NB4 (cell line): Measurements from ENCODE around the gene ZMYND8.

Source experiments
- DNase-seq: peaks from one replicate; pipeline ENCODE4 v3.0.0; 2010; ENCODE audit warnings: low read depth
- H3K4me3 ChIP-seq: one replicate; pipeline ENCODE4 v1.5.1; 2011; ENCODE audit warnings: mild to moderate bottlenecking, low read depth, low read length, moderate library complexity
- MYC ChIP-seq: IDR thresholded peaks from 2 replicates; pipeline ENCODE4 v1.6.1; 2011; ENCODE audit warnings: low read depth, low read length
- POLR2A ChIP-seq: IDR thresholded peaks from 2 replicates; pipeline ENCODE4 v1.6.1; 2011; ENCODE audit warnings: mild to moderate bottlenecking; ENCODE audit not compliant: insufficient read length; ENCODE audit errors: extremely low read depth
- TF ChIP-seq, protein P1 (sequence below): IDR thresholded peaks from 2 replicates; pipeline ENCODE4 v1.6.1; 2011; ENCODE audit warnings: low read depth, low read length
- TF ChIP-seq, protein P2 (sequence below): IDR thresholded peaks from one replicate; pipeline ENCODE4 v1.5.1; 2012; ENCODE audit warnings: low read depth, low read length

ZMYND8 gene

DNA sequence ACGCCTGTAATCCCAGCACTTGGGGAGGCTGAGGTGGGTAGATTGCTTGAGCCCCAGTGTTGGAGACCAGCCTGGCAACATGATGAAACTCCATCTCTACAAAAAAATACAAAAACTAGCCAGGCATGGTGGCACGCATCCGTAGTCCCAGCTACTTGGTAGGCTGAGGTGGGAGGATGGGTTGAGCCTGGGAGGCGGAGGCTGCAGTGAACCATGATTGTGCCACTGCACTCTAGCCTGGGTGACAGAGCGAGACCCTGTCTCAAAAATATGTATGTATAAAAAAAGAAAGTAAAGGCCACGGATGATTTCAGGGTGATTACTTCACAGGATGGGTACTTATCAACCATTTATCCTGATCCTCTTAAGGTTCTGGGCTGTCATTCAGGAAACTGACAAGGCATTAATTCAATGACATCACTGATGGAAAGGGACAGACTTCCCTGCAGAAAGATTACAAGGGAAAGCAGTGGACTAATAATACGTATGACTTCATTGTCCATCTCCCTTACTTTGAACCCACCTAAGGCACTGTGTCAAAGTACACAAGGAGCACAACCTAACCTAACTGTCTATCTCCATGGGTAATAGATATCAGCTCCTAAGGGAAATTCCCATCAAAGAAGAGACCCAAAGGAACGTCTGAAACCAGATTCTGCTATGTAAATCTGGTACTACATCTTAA is 61.2 kb downstream of the ZMYND8 start:
- TF ChIP-seq MYC = no peak
- TF ChIP-seq, protein P1, sequence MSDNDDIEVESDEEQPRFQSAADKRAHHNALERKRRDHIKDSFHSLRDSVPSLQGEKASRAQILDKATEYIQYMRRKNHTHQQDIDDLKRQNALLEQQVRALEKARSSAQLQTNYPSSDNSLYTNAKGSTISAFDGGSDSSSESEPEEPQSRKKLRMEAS = no peak
- no peak for TF ChIP-seq POLR2A
- TF ChIP-seq, protein P2, sequence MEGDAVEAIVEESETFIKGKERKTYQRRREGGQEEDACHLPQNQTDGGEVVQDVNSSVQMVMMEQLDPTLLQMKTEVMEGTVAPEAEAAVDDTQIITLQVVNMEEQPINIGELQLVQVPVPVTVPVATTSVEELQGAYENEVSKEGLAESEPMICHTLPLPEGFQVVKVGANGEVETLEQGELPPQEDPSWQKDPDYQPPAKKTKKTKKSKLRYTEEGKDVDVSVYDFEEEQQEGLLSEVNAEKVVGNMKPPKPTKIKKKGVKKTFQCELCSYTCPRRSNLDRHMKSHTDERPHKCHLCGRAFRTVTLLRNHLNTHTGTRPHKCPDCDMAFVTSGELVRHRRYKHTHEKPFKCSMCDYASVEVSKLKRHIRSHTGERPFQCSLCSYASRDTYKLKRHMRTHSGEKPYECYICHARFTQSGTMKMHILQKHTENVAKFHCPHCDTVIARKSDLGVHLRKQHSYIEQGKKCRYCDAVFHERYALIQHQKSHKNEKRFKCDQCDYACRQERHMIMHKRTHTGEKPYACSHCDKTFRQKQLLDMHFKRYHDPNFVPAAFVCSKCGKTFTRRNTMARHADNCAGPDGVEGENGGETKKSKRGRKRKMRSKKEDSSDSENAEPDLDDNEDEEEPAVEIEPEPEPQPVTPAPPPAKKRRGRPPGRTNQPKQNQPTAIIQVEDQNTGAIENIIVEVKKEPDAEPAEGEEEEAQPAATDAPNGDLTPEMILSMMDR = no peak
- DNase-seq = no peak
- H3K4me3 ChIP-seq = no peak overlapping the region

GRCh38 chr20:47293631-47294030 is 62.9 kb downstream of the ZMYND8 start:
- no peak overlapping the region for H3K4me3 ChIP-seq
- TF ChIP-seq MYC = no peak
- no peak for TF ChIP-seq POLR2A
- TF ChIP-seq, protein P1 = no peak
- TF ChIP-seq, protein P2 = no peak
- DNase-seq = peak; percentile 26

GRCh38 chr20:47292581-47292980 is 63.9 kb downstream of the ZMYND8 start:
- TF ChIP-seq POLR2A (no peak), MYC (no peak)
- TF ChIP-seq, protein P2 = no peak
- TF ChIP-seq, protein P1 = no peak

DNA sequence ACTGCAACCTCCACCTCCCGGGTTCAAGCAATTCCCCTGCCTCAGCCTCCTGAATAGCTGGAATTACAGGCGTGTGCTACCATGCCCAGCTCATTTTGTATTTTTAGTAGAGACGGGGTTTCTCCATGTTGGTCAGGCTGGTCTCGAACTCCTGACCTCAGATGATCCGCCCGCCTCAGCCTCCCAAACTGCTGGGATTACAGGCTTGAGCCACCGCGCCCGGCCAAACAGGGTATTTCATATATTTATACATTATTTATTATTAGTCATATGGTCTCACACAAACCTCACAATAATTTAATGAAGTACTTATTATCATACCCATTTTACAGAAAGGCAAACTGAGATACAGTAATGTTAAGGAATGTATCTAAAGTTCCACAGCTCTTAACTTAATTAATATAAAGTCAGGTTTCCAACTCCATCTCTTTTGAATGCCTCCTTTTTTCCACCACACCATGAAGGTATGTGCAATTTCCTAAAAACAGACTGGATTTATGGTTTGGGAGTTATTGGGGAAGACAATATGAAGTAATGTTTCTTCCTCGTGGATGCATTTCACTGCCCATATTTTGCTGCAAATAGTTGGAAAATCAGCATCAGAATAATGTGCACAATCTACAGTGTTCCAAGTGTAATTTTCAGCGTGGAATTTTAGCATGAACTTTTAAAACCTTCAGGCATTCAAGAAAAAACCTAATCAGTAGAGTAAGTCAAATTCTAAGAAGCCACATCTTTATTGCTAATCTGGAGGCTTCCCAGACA is 65.7 kb downstream of the ZMYND8 start:
- TF ChIP-seq MYC = no peak
- TF ChIP-seq, protein P1 = no peak
- TF ChIP-seq, protein P2 = no peak
- no peak overlapping the region for H3K4me3 ChIP-seq
- no peak for DNase-seq

More at GRCh38 chr20:47292581-47292980, 63.9 kb downstream of the ZMYND8 start:
- no peak overlapping the region for H3K4me3 ChIP-seq
- DNase-seq = no peak

DNA sequence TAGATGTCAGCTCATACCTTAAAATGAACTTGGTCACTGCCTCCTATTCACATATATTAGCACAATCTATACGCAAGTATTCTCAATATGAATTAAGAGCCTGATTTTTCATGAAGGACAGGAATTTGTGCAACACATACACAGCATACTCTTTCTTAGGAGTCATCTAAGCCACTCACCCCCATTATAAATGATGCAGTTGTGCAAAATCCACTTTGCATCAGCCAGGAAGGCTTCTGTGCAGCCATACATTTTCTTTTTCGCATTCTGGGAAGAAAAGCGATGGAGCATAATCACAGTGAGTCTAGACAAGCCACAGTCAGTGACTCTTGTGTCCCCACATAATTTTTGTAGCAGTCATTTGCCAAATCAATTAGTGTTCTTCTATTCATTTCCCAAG is 66.5 kb downstream of the ZMYND8 start:
- H3K4me3 ChIP-seq = no peak overlapping the region
- TF ChIP-seq MYC = no peak
- TF ChIP-seq POLR2A = no peak
- TF ChIP-seq, protein P1 = no peak
- TF ChIP-seq, protein P2 = no peak
- DNase-seq = no peak
